NCI-H748 treated with DMSO at 0.1 percent for 48 hours (cell line): Measurements from ENCODE around the gene AGMAT.
A peak's percentile ranks its signal among the peaks of the same experiment; 100 is the strongest.

Experiments
- DNase-seq: peaks from one replicate; lab custom pipeline; 2025; lab: John Stamatoyannopoulos, UW

The AGMAT gene, protein sequence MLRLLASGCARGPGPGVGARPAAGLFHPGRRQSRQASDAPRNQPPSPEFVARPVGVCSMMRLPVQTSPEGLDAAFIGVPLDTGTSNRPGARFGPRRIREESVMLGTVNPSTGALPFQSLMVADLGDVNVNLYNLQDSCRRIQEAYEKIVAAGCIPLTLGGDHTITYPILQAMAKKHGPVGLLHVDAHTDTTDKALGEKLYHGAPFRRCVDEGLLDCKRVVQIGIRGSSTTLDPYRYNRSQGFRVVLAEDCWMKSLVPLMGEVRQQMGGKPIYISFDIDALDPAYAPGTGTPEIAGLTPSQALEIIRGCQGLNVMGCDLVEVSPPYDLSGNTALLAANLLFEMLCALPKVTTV

DNA sequence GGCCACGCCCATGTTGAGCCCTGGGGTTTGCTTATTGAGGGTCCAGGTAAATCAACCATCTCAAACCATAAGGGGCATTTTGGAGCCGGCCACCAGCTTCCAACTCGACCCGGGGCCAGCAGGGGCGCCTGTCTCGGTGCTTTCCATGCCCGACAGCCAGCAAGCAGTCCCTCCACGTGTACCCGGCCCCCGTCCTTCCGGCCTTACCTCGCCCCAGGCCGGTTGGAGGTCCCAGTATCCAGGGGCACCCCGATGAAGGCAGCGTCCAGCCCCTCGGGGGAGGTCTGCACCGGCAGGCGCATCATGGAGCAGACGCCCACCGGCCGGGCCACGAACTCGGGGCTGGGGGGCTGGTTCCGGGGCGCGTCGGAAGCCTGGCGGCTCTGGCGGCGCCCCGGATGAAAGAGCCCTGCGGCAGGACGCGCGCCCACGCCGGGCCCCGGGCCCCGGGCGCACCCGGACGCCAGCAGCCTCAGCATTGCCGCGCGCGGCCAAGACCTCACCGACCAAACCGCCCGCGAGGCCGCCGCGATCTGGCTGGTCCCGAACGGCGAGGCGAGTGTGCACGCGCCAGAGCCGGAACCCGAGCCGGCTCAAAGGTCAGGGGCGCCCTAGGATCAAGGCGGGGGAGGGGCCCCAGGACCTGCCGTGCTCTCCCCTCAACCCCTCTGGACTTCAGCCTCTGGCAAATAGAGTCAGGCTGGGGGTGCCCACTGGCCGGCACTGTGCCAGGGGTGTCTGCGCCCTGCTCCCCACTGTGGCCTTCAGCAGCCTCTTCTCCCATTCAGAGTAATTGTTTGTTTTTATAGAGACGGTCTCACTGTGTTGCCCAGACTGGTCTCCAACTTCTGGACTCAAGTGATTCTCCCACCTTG, at the start of gene AGMAT:
TSS of gene AGMAT (minus strand) at position 563 of the 875 bp plus-strand sequence. CDS start at position 479, 84 bp downstream.
- no peak for DNase-seq

DNA sequence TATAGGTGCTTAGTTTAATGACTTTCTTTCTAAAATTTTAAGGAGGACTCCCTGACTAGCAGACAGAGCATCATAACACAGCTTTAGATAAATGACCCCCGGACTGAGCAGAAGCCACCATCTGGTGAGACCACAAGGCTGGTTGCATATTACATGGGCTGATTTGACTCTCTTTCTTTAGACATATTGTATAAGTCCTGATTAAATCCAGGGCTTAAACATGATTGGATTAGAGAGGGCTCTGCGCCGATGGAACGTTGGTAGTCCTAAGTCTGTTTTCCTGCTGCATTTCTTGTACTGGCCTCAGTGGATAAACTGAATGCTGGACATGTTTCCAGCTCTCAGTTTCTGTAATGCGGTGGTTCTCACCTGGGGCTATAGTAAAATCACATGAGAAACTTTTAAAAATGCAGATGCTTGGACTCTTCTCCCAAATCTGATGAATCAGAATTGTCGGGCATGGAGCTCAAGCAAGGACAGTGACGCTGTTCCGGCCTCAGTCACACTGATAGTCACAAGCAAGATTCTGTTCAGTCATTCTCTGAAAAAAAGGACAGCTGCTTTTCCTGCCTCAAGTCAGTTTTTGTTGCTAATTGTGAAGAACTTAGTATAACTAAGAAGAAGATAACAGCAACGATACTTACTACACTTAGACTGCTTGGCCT, 49.0 kb upstream of the AGMAT start:
- DNase-seq, result no peak

DNA sequence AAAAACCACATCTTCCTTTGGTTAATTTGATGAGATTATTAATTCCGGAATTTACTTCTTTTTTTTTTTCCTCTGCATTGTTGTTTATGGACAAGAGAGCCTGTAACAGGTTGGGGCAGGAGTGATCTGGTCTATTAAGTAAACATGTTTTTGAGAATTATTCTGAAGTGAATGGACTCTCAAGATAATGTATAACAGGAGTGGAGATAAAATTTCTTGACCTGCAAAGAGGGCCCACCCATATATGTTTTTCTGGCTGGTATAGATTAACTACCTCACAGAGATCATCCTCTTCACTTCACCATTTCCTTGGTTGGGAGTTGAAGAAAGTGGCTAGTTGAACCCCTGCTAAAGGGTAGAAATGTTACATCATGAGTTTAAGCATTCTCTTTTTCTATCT, 43.2 kb upstream of the AGMAT start:
- no peak for DNase-seq

DNA sequence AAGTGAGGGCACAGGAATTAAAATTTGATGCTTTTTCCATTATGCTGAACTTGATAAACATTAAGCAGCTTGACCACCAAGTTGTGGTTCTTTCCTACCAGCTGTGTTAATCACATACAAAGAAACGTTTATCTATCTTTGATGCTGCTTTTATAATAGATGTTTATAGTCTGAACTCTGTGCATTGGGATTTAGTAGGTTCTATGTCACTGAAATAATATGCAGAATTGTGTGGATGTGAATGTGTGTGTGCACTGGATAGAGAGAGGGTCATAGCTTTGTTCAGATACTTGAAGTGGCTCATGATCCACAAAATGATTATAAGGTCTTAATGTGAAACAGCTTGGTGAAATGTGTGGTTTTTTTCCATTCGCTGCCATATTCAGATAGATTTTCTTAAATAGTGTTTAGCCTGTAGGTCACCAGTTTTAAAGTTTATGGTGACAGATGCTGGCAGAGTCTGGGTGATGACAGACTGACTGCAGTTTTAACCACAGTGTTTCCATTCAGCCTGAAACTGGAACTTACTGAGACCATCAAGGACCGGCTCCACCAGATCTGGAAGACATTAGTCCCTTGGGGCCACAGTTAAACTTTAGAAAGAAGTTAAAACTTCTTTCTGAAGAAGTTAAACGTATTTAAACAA, 42.6 kb upstream of the AGMAT start:
- no peak for DNase-seq

DNA sequence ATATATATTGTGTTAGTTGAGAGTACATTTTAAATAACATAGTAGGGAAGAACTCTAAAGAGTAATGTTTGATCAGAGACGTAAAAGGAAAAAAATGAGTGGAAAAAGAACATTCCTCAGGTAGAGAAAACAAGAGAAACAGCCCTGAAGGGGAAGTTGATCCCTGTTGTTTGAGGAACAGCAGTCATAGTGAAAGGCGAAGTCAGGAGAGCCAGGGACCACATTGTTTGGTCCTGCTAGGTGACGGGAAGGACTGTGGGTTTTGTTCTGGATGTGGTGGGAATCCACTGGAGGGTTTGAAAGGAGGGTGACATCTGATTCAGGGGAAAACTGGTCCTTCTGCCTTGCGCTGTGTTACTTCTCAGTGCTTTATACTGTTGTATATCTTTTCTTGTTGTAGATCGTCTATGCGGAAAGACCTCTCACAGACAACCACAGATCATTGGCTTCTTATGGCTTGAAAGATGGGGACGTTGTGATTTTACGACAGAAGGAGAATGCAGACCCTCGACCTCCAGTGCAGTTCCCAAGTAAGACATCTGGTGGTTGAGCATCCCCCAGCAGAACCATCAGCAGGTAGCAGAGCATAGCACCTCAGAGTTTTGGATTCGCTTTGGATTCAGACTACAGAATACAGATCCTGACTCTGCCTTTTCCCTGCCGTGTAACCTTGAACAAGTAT, 41.6 kb upstream of the AGMAT start:
- DNase-seq, result no peak

DNA sequence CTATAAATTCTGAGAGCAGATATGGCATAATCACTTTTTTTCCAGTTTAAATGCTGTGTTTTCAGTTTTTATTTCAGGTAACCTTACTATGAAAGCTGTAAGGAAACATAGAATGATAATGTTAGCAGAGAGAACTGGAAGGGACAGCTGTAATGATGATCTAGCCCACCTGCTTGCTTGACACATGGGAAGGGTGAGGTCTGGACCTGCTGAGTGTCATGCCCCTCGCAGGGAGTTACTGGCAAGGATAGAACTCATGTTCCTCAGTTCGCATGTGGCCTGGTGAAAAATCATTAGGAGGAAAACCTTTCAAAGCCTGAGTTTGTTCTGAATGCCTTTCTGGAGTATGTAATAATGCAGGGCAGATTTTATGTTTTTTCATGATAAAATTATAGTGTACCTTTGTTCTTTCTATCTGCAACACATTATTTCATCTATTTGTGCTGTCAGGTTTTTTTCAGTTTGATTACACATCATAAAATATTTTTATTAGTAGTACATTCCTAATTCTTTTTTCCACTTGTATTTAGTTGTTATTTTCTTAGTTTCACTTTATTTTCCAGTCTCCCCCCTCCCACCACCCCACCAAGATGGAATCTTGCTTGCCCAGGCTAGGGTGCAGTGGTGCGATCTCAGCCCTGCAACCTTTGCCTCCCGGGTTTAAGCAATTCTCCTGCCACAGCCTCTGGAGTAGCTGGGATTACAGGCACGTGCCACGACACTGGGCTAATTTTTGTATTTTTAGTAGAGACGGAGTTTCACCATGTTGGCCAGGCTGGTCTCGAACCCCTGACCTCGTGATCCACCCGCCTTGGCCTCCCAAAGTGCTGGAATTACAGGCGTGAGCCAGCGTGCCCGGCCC, 40.4 kb upstream of the AGMAT start:
- DNase-seq, result no peak

DNA sequence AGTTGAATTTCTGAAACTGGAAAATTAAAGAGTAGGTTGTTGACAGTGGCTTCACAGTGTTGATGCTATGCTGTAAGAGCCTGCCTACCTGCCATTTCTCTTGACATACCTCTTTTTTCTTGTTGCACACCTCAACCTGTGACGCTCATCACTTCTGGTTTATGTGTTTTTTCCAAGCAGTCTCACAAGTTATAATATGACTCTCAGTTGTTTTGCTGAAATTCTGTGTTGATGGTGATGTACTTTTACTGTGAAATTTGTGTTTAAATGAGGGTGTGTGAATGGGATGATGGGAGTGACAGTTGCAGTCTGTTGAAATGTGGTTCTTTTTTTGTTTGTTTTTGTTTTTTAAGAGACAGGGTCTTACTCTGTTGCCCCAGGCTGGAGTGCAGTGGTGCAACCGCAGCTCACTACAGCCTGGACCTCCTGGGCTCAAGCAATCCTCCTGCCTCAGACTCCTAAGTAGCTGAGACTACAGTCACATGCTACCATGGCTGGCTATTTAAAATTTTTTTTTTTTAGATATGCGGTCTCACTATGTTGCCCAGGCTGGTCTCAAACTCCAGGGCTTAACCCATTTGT, 39.4 kb upstream of the AGMAT start:
- DNase-seq, result no peak

DNA sequence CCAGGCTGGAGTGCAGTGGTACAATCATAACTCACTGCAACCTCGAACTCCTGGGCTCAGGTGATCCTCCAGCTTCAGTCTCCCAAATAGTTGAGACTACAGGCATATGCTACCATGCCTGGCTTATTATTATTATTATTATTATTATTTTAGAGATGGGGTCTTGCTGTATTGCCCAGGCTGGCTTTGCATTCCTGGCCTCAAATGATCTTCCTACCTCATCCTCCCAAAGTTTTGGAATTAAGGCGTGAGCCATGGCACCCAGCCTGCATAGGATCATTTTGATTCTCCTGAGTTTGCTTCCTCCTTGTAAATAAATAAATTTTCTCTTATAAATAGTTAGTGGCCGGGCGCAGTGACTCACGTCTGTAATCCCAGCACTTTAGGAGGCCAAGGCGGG, 38.6 kb upstream of the AGMAT start:
- DNase-seq, result no peak

DNA sequence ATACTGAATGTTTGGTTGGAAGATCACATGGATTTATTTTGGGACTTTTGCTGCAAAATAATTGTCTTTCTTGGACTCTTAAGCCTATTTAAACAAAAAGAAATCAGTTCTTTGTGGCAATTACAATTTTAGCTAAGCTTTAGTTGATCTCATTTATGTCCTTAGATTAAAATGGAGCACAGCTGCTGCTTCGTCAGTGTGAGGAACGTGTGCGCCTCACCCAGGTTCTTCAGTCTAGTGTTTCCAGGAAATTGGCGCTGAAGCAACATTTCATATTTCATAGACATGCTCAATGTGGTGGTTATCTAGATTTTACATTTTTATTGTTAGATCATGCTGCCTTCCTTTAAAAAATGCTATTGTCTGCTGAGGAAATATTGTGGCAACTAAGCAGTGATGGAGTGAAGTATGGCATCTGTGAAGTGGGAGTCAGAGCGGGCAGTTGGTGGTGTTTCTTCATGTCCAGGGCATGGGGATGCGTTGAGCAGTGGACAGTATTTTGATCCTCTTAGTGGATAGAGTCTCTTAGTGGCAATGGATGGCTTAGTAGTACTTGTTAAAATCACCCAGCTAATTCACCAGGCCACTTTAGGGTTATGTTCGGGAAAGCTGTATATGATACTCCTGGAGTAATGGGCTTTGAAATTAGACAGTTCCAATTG, 38.0 kb upstream of the AGMAT start:
- no peak for DNase-seq

DNA sequence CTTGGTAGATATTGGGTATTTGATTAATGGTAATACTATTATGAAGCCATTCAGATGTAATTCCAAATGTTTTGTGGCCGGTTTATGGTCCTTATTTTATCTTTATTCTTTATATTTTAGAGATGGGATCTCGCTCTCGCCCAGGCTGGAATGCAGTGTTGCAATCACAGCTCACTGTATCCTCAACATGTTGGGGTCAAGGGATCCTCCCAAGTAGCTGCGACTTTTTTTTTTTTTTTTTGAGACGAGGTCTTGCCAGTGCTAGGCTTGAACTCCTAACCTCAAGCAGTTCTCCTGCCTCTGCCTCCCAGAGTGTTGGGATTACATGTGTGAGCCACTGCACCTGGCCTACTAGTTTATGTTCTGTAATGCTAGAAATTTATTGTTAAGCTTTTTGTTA, 37.1 kb upstream of the AGMAT start:
- DNase-seq, result no peak

DNA sequence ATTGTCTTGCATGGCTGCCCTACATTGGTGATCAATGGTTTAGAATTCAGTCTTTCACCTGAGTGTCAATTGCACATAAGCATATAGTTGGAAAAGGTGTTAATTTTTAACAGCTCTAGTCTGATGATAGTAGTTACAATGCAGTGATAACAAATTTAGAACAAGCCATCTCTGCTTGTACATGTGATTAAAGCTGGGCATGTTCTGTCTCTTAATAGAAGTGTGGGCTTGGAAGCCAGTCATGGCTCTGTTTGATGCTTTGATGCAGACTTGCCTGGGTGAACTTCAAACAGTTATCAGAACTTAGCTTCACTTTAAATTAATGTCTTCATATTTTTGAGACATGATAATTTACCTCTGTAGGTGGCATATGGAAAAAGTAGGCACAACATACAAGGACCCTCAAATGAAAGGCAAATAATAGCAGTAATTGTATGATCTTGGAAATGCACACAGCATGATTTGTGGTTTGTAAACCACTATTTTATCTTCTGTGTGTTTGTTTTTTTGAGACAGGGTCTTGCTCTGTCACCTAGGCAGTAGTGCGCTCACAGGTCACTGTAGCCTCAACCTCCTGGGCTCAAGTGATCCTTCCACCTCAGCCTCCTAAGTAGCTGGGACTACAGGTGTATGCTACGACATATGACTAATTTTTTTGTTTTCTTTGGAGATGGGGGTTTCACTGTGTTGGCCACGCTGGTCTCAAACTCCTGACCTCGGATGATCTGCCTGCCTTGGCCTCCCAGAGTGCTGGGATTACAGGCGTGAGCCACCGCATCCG, 36.2 kb upstream of the AGMAT start:
- DNase-seq, result no peak

DNA sequence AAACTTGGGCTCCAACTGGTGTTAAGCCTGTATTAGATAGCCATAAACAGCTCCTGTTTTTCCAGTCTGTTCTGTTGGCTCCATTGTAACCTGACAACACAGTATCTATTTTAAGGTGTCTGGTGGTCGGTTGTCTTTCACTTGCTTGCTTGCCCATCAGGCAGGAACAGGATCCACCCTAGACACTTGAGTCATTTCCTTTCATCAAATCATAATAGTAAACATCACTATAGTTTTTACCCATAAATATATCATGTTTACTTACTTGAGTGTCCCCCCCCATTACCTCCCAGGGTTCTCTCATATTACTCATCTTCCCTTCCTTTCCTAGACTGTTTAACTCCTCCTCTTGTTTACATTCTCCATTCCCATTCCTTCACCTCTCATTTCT, 35.3 kb upstream of the AGMAT start:
- no peak for DNase-seq

DNA sequence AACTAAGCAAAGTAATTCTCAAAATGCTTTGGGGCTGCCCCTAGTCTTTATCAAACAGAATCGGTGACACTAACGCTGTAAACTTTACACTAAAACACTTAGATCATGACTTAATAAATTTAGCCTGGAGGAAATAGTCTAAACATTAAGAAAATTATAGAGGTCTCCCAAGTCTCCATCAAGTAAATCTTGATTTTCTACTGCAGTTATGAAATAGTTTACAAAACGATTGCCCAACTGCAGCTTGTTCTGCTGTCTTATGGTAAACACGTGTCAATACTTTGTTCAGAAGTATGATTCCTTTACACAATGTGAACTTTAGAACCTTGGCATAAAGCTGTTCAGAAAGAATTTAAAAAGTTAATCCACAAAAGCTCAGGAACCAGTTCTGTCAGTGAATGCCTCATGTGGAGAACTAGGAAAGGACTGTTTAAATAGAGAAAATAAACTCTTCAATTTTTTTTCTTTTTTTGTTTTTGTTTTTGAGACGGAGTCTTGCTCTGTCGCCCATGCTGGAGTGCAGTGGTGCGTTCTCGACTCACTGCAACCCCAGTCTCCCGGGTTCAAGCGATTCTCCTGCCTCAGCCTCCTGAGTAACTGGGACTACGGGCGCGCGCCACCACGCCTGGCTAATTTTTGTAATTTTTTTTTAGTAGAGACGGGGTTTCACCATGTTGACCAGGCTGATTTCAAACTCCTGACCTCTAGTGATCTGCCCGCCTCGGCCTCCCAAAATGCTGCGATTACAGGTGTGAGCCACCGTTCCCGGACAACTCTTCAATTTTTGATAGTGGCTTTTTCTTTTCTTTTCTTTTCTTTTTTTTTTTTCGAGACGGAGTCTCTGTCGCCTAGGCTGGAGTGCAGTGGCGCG, 34.0 kb upstream of the AGMAT start:
- DNase-seq, result no peak

DNA sequence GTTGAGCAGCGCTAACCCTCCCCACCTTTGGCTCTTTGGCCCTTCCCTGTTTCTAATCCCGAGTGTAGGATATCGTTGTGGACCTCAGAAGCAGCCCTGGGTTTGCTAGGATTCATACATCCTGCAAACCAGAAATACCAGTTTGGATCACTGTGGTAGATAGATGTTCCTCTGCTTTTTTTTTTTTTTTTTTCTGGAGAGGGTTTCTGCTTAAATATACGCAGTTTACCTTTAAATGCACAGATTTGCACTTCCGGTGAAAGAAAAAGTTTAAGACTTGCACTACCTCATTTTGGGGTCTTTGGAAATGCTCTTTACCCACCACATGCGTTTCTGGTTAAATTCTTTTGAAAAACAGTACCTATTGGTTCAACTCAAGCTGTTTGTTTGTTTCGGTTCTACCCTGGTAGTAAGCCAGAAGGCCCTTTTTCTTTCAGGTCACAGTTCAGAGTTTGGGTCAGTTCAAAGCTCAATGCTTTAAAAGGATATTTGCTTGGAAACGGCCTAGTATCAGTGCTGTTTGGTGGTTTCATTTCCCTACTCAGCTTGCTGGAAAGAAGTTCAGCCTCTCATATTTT, 33.3 kb upstream of the AGMAT start:
- DNase-seq, result no peak

DNA sequence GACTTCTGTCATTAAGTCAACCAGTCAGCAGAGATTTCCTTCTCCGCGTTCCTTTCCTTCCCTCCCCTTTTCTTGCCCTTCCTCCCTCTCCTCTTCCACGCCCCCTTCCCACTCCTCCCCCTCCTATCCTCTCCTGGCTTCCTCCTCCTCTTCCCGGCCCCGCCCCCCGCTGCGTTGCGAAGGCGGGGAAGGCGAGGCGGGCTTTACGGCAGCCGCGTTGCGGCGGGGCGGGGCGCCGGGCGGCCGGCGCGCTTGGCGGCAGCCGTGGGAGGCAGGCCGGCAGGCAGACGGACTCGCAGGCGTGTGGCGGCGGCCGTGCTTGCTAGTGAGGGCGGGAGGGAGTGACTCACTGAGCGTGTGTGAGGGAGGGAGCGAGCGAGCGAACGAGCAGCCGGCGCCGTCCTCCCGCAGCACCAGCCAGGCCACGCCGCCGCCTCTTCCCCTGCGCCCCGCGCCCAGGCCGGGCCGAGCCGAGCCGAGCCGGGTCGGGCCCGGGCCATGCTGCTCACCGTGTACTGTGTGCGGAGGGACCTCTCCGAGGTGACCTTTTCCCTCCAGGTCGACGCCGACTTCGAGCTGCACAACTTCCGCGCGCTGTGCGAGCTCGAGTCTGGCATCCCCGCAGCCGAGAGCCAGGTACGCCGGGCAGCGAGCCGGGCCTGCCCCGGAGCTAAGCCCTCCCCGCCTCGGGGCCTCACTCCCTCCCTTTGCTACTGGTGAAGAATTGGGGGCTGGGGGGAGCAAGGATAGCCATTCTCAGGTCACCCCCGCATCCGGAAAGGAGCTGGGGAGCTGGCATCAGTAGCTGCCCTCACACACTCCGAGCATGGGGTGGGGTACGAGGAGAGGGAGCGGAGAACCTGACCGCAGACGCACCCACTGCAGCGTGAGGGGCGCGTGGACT, 32.6 kb upstream of the AGMAT start, which contains the start of gene DDI2:
TSS of gene DDI2 (plus strand) at position 286 of the 904 bp plus-strand sequence. CDS start at position 499, 213 bp downstream.
- peak; percentile 78 for DNase-seq
